Measurements from ENCODE around the gene ZFR. TPM values are rescaled to one million over a fixed set of nuclear protein-coding genes. Genes with fewer than 3 reads are reported as not detected.

ZFR gene
- polyA plus RNA-seq, 1 experiment = 88.6 TPM

GRCh38 chr5:32487008-32487407 lies 42.5 kb upstream of the ZFR start:
- POLR2A ChIA-PET = no interaction called here
- DNase-seq (ENCODE audit: low read depth) = no peak
- CTCF ChIA-PET = interaction anchor here (0.7 to 10.3 kb wide), 5 partner anchors 9 to 515 kb away, joined by 3 to 158 read pairs (median 4); no protein-coding TSS in a partner anchor
- H3K27me3 ChIP-seq (ENCODE audit: control insufficient read depth, insufficient read depth, low read length) = no peaks in the 10 kb centered on the region
- no peaks in the 10 kb centered on the region for H3K36me3 ChIP-seq (ENCODE audit: control insufficient read depth, insufficient read depth, low read length)
- no peak for TF ChIP-seq CTCF (IDR thresholded peaks at IDR 0.05; ENCODE audit: insufficient read depth, low read depth, low read length)
- H3K4me3 ChIP-seq (ENCODE audit: low read depth, low read length) = no peak overlapping the region

DNA sequence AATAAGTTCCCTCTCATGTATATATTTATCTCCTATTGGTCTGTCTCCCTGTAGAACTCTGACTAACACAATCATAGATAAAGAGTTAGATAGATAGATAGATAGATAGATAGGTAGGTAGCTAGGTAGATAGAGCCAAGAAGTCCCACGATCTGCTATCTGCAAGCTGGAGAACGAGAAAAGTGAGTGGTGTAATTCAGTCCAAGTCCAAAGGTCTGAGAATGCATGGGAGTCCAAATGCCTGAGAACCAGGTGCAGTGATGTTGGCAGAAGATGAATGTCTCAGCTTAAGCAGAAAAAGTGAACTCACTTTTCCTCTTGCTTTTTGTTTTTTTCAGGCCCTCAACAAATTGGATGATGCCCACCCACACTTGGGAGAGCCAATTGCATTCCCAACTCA lies 37.7 kb upstream of the ZFR start:
- Histone ChIP-seq H3K27me3 (ENCODE audit: control insufficient read depth, insufficient read depth, low read length) (no peaks in the 10 kb centered on the region), H3K4me3 (ENCODE audit: low read depth, low read length) (no peak overlapping the region), H3K36me3 (ENCODE audit: control insufficient read depth, insufficient read depth, low read length) (no peaks in the 10 kb centered on the region)
- ChIA-PET POLR2A (no interaction called here), CTCF (interaction anchor here (1.3 to 10.3 kb wide), 2 partner anchors 8 to 107 kb away, joined by 6 to 158 read pairs; no protein-coding TSS in a partner anchor)
- TF ChIP-seq CTCF (IDR thresholded peaks at IDR 0.05; ENCODE audit: insufficient read depth, low read depth, low read length) = no peak
- DNase-seq (ENCODE audit: low read depth) = no peak

GRCh38 chr5:32479096-32479495 lies 34.6 kb upstream of the ZFR start:
- no peak overlapping the region for H3K4me3 ChIP-seq (ENCODE audit: low read depth, low read length)
- H3K27me3 ChIP-seq (ENCODE audit: control insufficient read depth, insufficient read depth, low read length) = no peaks in the 10 kb centered on the region
- CTCF ChIA-PET = interaction anchor here (0.6 to 2.3 kb wide), 4 partner anchors 10 to 254 kb away, joined by 3 to 12 read pairs (median 6); no protein-coding TSS in a partner anchor
- H3K36me3 ChIP-seq (ENCODE audit: control insufficient read depth, insufficient read depth, low read length) = no peaks in the 10 kb centered on the region
- POLR2A ChIA-PET = no interaction called here
- no peak for TF ChIP-seq CTCF (IDR thresholded peaks at IDR 0.05; ENCODE audit: insufficient read depth, low read depth, low read length)
- DNase-seq (ENCODE audit: low read depth) = no peak

- no peaks in the 10 kb centered on the region for H3K36me3 ChIP-seq (ENCODE audit: control insufficient read depth, insufficient read depth, low read length)
- TF ChIP-seq CTCF (IDR thresholded peaks at IDR 0.05; ENCODE audit: insufficient read depth, low read depth, low read length) = no peak
- no peak for DNase-seq (ENCODE audit: low read depth)
- H3K4me3 ChIP-seq (ENCODE audit: low read depth, low read length) = no peak overlapping the region
- H3K27me3 ChIP-seq (ENCODE audit: control insufficient read depth, insufficient read depth, low read length) = no peaks in the 10 kb centered on the region
- ChIA-PET POLR2A (no interaction called here), CTCF (no interaction called here)
Measured at GRCh38 chr5:32476891-32477290, 32.4 kb upstream of the ZFR start.

DNA sequence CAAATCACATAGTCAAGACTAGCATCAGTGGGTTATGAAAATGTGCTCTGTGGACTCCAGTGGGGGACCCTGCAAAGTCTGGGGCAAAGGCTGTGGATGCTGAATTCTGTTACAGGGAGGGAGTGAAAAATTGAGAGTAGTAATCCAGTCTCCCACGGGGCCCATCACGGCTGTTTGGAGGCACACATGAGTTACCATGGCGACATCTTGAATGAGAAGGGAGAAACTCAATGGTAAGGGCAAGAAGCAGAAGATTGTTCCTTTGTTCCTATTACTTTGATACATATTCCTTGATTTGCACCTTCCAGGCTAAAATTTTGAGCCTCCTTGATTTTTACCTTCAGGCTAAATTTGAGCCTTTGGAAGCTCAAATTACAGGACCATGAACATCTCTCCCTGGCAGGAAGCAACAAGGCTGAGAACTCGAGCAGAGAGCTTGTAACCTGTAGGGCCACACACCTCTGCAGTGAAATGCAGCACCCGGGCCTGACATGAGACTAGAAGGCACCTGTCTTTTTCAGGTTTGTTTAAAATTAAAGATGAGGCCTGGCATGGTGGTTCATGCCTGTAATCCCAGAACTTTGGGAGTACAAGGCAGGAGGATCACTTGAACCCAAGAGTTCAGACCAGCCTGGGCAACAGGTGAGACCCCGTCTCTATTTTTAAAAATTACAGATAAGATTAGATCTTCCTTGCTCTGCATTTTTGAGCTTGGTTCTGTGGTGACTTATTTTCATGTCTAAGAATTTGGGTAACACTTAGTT lies 31.0 kb upstream of the ZFR start:
- TF ChIP-seq CTCF (IDR thresholded peaks at IDR 0.05; ENCODE audit: insufficient read depth, low read depth, low read length) = no peak
- DNase-seq (ENCODE audit: low read depth) = no peak
- ChIA-PET POLR2A (interaction anchor here (0.5 kb wide), 1 partner anchor 117 kb away, joined by 6 read pairs; no protein-coding TSS in a partner anchor), CTCF (interaction anchor here (0.6 to 2.3 kb wide), 5 partner anchors 13 to 905 kb away, joined by 3 to 10 read pairs (median 3); no protein-coding TSS in a partner anchor)
- H3K4me3 ChIP-seq (ENCODE audit: low read depth, low read length) = no peak overlapping the region
- H3K27me3 ChIP-seq (ENCODE audit: control insufficient read depth, insufficient read depth, low read length) = no peaks in the 10 kb centered on the region
- H3K36me3 ChIP-seq (ENCODE audit: control insufficient read depth, insufficient read depth, low read length) = no peaks in the 10 kb centered on the region

Data from BJ (cell line).